Adrenal gland (tissue), 5 donors: ENCODE data around the gene CGGBP1.

ENCODE experiments used
- POLR2A ChIP-seq, 2 donors: fragments of 450-650 bp; IDR thresholded peaks; one replicate each; pipeline ENCODE4 v1.6.1; 2017; ENCODE audit warnings: antibody characterized with exemption in 2 of 2, mild to moderate bottlenecking in 2 of 2, moderate library complexity in 1 of 2
- TF ChIP-seq, protein P1 (sequence below), 6 experiments: fragments of 450-650 bp in 4 of 6; fragments of 200-600 bp in 2 of 6; sonication (generic) in 1 of 6; IDR thresholded peaks; 1 replicate in 5 of 6; 2 replicates in 1 of 6; pipeline versions ENCODE4 v1.5.1 to v1.8.0; 2016 to 2021; ENCODE audit warnings: antibody characterized with exemption in 6 of 6, mild to moderate bottlenecking in 2 of 6, moderate library complexity in 1 of 6
- donor health status: DM: no; HTN: no; CAD: no.

DNA sequence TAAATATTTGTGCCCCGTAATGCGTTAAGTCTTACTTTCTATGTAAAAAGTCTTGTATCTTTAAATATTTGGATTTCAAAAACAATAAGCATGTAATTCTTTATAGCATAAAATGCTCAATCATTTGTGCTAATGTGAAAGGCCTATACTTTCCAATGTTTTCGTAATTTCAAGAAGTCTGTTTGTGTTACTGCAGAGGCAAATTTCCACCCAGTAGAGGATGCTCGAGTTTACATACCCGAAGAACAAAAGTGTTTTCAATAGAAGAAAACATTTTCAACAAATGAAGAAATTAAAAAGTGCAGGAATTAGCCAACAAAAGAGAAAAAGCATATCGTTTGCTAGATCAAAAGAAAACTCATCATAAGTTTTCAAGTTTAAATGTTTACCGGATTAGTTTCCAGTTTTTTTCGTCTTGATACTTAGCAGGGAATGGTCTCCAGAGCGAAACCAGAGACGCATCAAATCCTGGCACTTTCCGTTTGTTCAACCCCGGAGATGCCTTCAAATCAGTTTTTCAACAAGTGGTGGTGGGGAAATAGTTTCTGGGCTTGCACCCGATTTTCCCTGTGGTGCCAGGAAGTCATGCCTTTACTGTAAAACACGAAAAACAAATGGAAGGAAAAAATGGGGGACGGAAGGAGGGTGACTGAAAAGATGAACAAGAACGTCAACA lies 1.0 kb downstream of the CGGBP1 start:
- TF ChIP-seq, protein P1, sequence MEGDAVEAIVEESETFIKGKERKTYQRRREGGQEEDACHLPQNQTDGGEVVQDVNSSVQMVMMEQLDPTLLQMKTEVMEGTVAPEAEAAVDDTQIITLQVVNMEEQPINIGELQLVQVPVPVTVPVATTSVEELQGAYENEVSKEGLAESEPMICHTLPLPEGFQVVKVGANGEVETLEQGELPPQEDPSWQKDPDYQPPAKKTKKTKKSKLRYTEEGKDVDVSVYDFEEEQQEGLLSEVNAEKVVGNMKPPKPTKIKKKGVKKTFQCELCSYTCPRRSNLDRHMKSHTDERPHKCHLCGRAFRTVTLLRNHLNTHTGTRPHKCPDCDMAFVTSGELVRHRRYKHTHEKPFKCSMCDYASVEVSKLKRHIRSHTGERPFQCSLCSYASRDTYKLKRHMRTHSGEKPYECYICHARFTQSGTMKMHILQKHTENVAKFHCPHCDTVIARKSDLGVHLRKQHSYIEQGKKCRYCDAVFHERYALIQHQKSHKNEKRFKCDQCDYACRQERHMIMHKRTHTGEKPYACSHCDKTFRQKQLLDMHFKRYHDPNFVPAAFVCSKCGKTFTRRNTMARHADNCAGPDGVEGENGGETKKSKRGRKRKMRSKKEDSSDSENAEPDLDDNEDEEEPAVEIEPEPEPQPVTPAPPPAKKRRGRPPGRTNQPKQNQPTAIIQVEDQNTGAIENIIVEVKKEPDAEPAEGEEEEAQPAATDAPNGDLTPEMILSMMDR (IDR thresholded peaks at IDR 0.05): peak in 1 of 6 experiments; percentile 20
- TF ChIP-seq POLR2A (IDR thresholded peaks at IDR 0.05): no peak
